Thyroid gland (tissue), 4 donors: Measurements from ENCODE around the gene TIMM13. TPM values are rescaled to one million over a fixed set of nuclear protein-coding genes. Genes with fewer than 3 reads are reported as not detected.
"Not testable (repeated sequence)": the region's sequence is repeated elsewhere in the genome, so short reads cannot be mapped to it uniquely, and the experiment has no call there.

Experiments
- DNase-seq, 2 donors: peaks; one replicate each; pipeline ENCODE4 v3.0.0-alpha.2; 2019
- H3K27ac ChIP-seq, 3 donors: fragments of 200-600 bp; sonication (generic); 1 replicate in 2 of 3; 2 replicates in 1 of 3; pipeline ENCODE4 v1.5.1; 2016 to 2019; ENCODE audit warnings: mild to moderate bottlenecking in 1 of 3, moderate library complexity in 1 of 3
- H3K27me3 ChIP-seq: fragments of 200-600 bp; sonication (generic); one replicate; pipeline ENCODE4 v1.5.1; 2019
- H3K36me3 ChIP-seq, 2 donors: fragments of 200-600 bp; sonication (generic); one replicate each; pipeline ENCODE4 v1.5.1; 2016 to 2019
- H3K4me1 ChIP-seq, 2 donors: fragments of 200-600 bp; sonication (generic); one replicate each; pipeline ENCODE4 v1.5.1; 2017 to 2019
- H3K4me3 ChIP-seq, 3 donors: fragments of 200-600 bp; sonication (generic); replicated peaks in 1 of 3; 1 replicate in 2 of 3; 2 replicates in 1 of 3; pipeline ENCODE4 v1.5.1; 2016; ENCODE audit warnings: mild to moderate bottlenecking in 1 of 3
- H3K9me3 ChIP-seq: fragments of 200-600 bp; sonication (generic); one replicate; pipeline ENCODE4 v1.5.1; 2017
- CTCF ChIP-seq, 6 experiments: fragments of 200-600 bp in 3 of 6; fragments of 450-650 bp in 3 of 6; sonication (generic) in 3 of 6; IDR thresholded peaks; one replicate each; pipeline ENCODE4 v1.5.1; 2016 to 2019; ENCODE audit warnings: antibody characterized with exemption in 6 of 6, mild to moderate bottlenecking in 2 of 6, inconsistent platforms in 1 of 6, moderate library complexity in 1 of 6
- POLR2A ChIP-seq, 2 donors: fragments of 450-650 bp; IDR thresholded peaks; one replicate each; pipeline ENCODE4 v1.6.1; 2017; ENCODE audit warnings: antibody characterized with exemption in 2 of 2, mild to moderate bottlenecking in 2 of 2, moderate library complexity in 1 of 2
- WGBS, 2 donors: methylation state at CpG; one replicate each; pipeline ENCODE4 v1.1.5; 2017; 5-methylcytosine and 5-hydroxymethylcytosine counted together
- intact Hi-C: fragments of 100-400 bp; cut with DNase I; formaldehyde crosslinking; loops from one replicate; pipeline ENCODE4 v1.15.1; 2023
- total RNA-seq, 4 donors: library from RNA; depleted of rRNA; stranded (reverse); fragments of >200 nt; gene quantifications; one replicate each; pipeline ENCODE4 v1.2.3, GENCODE V29; 2016

Gene TIMM13
- total RNA-seq, 4 donors from 2014 or later = 27.4 to 52.9 (median 45.0) TPM

GRCh38 chr19:2462635-2463421, 35.4 kb upstream of the TIMM13 start:
- Histone ChIP-seq H3K36me3 (no peaks in the 10 kb centered on the region), H3K4me1 (peaks cover 8 to 14% of the 10 kb centered on the region in 2 donors), H3K27me3 (no peaks in the 10 kb centered on the region), H3K27ac (peak overlapping the region in 2 of 3 donors; percentile 3 to 17), H3K9me3 (no peaks in the 10 kb centered on the region), H3K4me3 (peak overlapping the region in 1 of 3 donors; percentile 56)
- peak; percentile 91 to 93 for DNase-seq
- TF ChIP-seq CTCF (IDR thresholded peaks at IDR 0.05) (no peak), POLR2A (IDR thresholded peaks at IDR 0.05) (no peak)
- WGBS, 2 donors = 4 to 5% methylated on average over 35 to 38 of the region's 46 CpGs
- intact Hi-C loops = loop anchor here (10.0 kb wide), 1 partner anchor 292 kb away; no protein-coding TSS in a partner anchor

GRCh38 chr19:2461751-2462634, 34.6 kb upstream of the TIMM13 start:
- DNase-seq = peak; percentile 22 to 31
- H3K27ac ChIP-seq = no peak overlapping the region

GRCh38 chr19:2460245-2460644, 32.9 kb upstream of the TIMM13 start:
- Histone ChIP-seq H3K9me3 (no peaks in the 10 kb centered on the region), H3K4me1 (peaks cover 15 to 25% of the 10 kb centered on the region in 2 donors), H3K27ac (no peak overlapping the region), H3K27me3 (no peaks in the 10 kb centered on the region), H3K36me3 (no peaks in the 10 kb centered on the region), H3K4me3 (no peak overlapping the region)
- TF ChIP-seq POLR2A (IDR thresholded peaks at IDR 0.05) (no peak), CTCF (IDR thresholded peaks at IDR 0.05) (no peak)
- intact Hi-C loops = loop anchor here (10.0 kb wide), 1 partner anchor 295 kb away; no protein-coding TSS in a partner anchor
- no peak for DNase-seq
- 82 to 100% methylated on average over 1 of the region's 1 CpG for WGBS, 2 donors

More at GRCh38 chr19:2461751-2462634, 34.6 kb upstream of the TIMM13 start:
- intact Hi-C loops = loop anchor here (10.0 kb wide), 1 partner anchor 293 kb away; no protein-coding TSS in a partner anchor
- Histone ChIP-seq H3K27me3 (no peaks in the 10 kb centered on the region), H3K36me3 (no peaks in the 10 kb centered on the region), H3K9me3 (no peaks in the 10 kb centered on the region), H3K4me1 (peaks cover 8 to 17% of the 10 kb centered on the region in 2 donors), H3K4me3 (peak overlapping the region in 2 of 3 donors; percentile 12 to 56)
- TF ChIP-seq CTCF (IDR thresholded peaks at IDR 0.05) (no peak), POLR2A (IDR thresholded peaks at IDR 0.05) (no peak)
- WGBS, 2 donors = 14 to 15% methylated on average over 13 to 21 of the region's 62 CpGs

- intact Hi-C loops, DNase-seq, H3K36me3 ChIP-seq, H3K27ac ChIP-seq, H3K27me3 ChIP-seq, H3K4me3 ChIP-seq, H3K9me3 ChIP-seq: not testable (repeated sequence)
- peaks cover 15 to 26% of the 10 kb centered on the region in 2 donors for H3K4me1 ChIP-seq
- WGBS, 2 donors = 82 to 83% methylated on average over 8 to 10 of the region's 10 CpGs
Observed at GRCh38 chr19:2458776-2459175, 31.4 kb upstream of the TIMM13 start.

GRCh38 chr19:2458054-2458453, 30.7 kb upstream of the TIMM13 start:
- Histone ChIP-seq H3K9me3 (no peaks in the 10 kb centered on the region), H3K36me3 (no peaks in the 10 kb centered on the region), H3K27ac (no peak overlapping the region), H3K4me3 (no peak overlapping the region), H3K27me3 (no peaks in the 10 kb centered on the region), H3K4me1 (peaks cover 15 to 26% of the 10 kb centered on the region in 2 donors)
- intact Hi-C loops = no loop called here
- TF ChIP-seq POLR2A (IDR thresholded peaks at IDR 0.05) (no peak), CTCF (IDR thresholded peaks at IDR 0.05) (no peak)
- 95 to 96% methylated on average over 5 of the region's 5 CpGs for WGBS, 2 donors
- no peak for DNase-seq
